DND-41 (cell line): ENCODE data around the gene CD3E.
A peak's percentile ranks its signal among the peaks of the same experiment; 100 is the strongest.

Experiments
- ATAC-seq: fragments of 200-7000 bp; cut with Tn5 transposase; 3 replicates; pipeline ENCODE4 v1.9.1; 2021; ENCODE audit warnings: low read depth; ENCODE audit not compliant: insufficient read depth
- DNase-seq: peaks from one replicate; pipeline ENCODE4 v3.0.0-alpha.2; 2020
- H2AFZ ChIP-seq: 2 replicates; pipeline ENCODE4 v1.6.0; 2012; ENCODE audit warnings: low read depth, low read length
- H3K27ac ChIP-seq: 2 replicates; pipeline ENCODE4 v1.5.1; 2012; ENCODE audit warnings: low read length, inconsistent platforms
- H3K27me3 ChIP-seq: fragments of 200-600 bp; sonication (generic); 2 replicates; pipeline ENCODE4 v1.6.0; 2012; ENCODE audit warnings: low read length, mild to moderate bottlenecking, inconsistent platforms; ENCODE audit not compliant: insufficient read depth, poor library complexity
- H3K36me3 ChIP-seq: 2 replicates; pipeline ENCODE4 v1.5.1; 2012; ENCODE audit warnings: low read length, inconsistent platforms; ENCODE audit not compliant: insufficient read depth
- H3K4me1 ChIP-seq: 2 replicates; pipeline ENCODE4 v1.5.1; 2012; ENCODE audit warnings: mild to moderate bottlenecking, low read length; ENCODE audit not compliant: insufficient read depth
- H3K4me2 ChIP-seq: 2 replicates; pipeline ENCODE4 v1.6.0; 2012; ENCODE audit warnings: mild to moderate bottlenecking, moderate library complexity, low read length, inconsistent platforms; ENCODE audit not compliant: insufficient read depth
- H3K4me3 ChIP-seq, 2 experiments: fragments of 200-600 bp in 1 of 2; shearing (Covaris generic) in 1 of 2; 2 replicates each; pipeline ENCODE4 v1.5.1; 2012 to 2016; ENCODE audit warnings: inconsistent platforms in 2 of 2, low read length in 2 of 2, mild to moderate bottlenecking in 2 of 2, low read depth in 1 of 2, moderate library complexity in 1 of 2
- H3K79me2 ChIP-seq: 2 replicates; pipeline ENCODE4 v1.6.0; 2012; ENCODE audit warnings: low read length, inconsistent platforms; ENCODE audit not compliant: insufficient read depth
- H3K9ac ChIP-seq: 2 replicates; pipeline ENCODE4 v1.6.0; 2012; ENCODE audit warnings: low read depth, mild to moderate bottlenecking, inconsistent platforms, low read length, moderate library complexity
- H3K9me3 ChIP-seq: 2 replicates; pipeline ENCODE4 v1.5.1; 2012; ENCODE audit warnings: low read length, moderate library complexity, mild to moderate bottlenecking, inconsistent platforms; ENCODE audit not compliant: insufficient read depth, severe bottlenecking
- H4K20me1 ChIP-seq: 2 replicates; pipeline ENCODE4 v1.6.0; 2012; ENCODE audit warnings: low read length; ENCODE audit not compliant: insufficient read depth
- CTCF ChIP-seq: IDR thresholded peaks from 2 replicates; pipeline ENCODE4 v1.5.1; 2012; ENCODE audit warnings: borderline replicate concordance, low read length, moderate library complexity, mild to moderate bottlenecking; ENCODE audit not compliant: poor library complexity, severe bottlenecking; ENCODE audit errors: extremely low read depth
- EZH2 ChIP-seq: IDR thresholded peaks from 3 replicates; pipeline ENCODE4 v1.6.1; 2012; ENCODE audit warnings: borderline replicate concordance, low read depth, mild to moderate bottlenecking, moderate library complexity, low read length, inconsistent platforms; ENCODE audit not compliant: severe bottlenecking

CD3E gene

GRCh38 chr11:118325283-118325682 is 20.8 kb downstream of the CD3E start:
- Histone ChIP-seq H3K9me3 (no peaks in the 10 kb centered on the region), H3K27ac (no peak overlapping the region), H3K79me2 (no peaks in the 10 kb centered on the region), H4K20me1 (no peaks in the 10 kb centered on the region), H2AFZ (no peak overlapping the region), H3K4me1 (peaks cover 1% of the 10 kb centered on the region; the same call in 1 of the 2 replicates), H3K27me3 (no peaks in the 10 kb centered on the region), H3K36me3 (0 out of 2 replicates have a peak, but pooled peaks cover 4% of the 10 kb centered on the region), H3K4me2 (no peak overlapping the region), H3K9ac (no peak overlapping the region), H3K4me3 (no peak overlapping the region)
- TF ChIP-seq EZH2 (no peak), CTCF (no peak)
- DNase-seq (no peak), ATAC-seq (no peak)

- Histone ChIP-seq H3K27ac (no peak overlapping the region), H4K20me1 (no peaks in the 10 kb centered on the region), H3K79me2 (peaks cover 6% of the 10 kb centered on the region; the same call in 1 of the 2 replicates), H3K4me1 (no peaks in the 10 kb centered on the region), H3K36me3 (peaks cover 3% of the 10 kb centered on the region; the same call in 1 of the 2 replicates), H3K9ac (no peak overlapping the region), H3K27me3 (no peaks in the 10 kb centered on the region), H3K4me3 (no peak overlapping the region), H2AFZ (no peak overlapping the region), H3K4me2 (no peak overlapping the region), H3K9me3 (no peaks in the 10 kb centered on the region)
- no peak for TF ChIP-seq EZH2
- TF ChIP-seq CTCF: no peak
- no peak for ATAC-seq
- no peak for DNase-seq
Measured at GRCh38 chr11:118328745-118329144, 24.2 kb downstream of the CD3E start.

DNA sequence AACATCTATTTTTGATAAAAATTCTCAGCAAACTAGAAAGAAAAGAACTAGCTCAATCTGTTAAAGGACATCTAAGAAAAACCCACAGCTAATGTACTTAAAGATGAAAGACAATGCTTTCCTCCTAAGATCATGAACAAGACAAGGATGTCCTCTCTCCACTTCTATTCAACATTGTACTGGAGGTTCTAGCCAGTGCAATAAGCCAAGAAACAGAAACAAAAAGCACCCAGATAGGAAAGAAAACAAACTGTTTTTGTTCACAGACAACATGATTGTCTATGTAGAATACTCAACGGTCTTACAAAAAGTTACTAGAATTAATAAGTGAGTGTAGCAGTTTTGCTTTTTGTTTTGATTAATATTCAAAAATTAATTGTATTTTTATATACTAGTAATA is 30.2 kb downstream of the CD3E start:
- ATAC-seq (peak; percentile 23), DNase-seq (no peak)
- Histone ChIP-seq H3K4me2 (no peak overlapping the region), H3K4me3 (no peak overlapping the region), H3K27me3 (no peaks in the 10 kb centered on the region), H2AFZ (no peak overlapping the region), H3K27ac (peak overlapping the region; percentile 68), H3K9me3 (no peaks in the 10 kb centered on the region), H3K36me3 (peaks cover 30% of the 10 kb centered on the region), H4K20me1 (peaks cover 17% of the 10 kb centered on the region), H3K4me1 (peaks cover 40% of the 10 kb centered on the region), H3K79me2 (peaks cover 39% of the 10 kb centered on the region), H3K9ac (no peak overlapping the region)
- TF ChIP-seq CTCF: no peak
- no peak for TF ChIP-seq EZH2
